NCI-H748 (cell line): ENCODE measurements around the gene NR2C2.

ENCODE experiments used
- DNase-seq: peaks from one replicate; lab custom pipeline; 2025; ENCODE audit not compliant: unreplicated experiment; lab: John Stamatoyannopoulos, UW

NR2C2 gene

GRCh38 chr3:15097891-15098290 lies 150.5 kb downstream of the NR2C2 start:
- no peak for DNase-seq
